ENCODE data around the gene PIEZO1.
A peak's percentile ranks its signal among the peaks of the same experiment; 100 is the strongest.
"Not testable (repeated sequence)": the region's sequence is repeated elsewhere in the genome, so short reads cannot be mapped to it uniquely, and the experiment has no call there.

Gene PIEZO1

DNA sequence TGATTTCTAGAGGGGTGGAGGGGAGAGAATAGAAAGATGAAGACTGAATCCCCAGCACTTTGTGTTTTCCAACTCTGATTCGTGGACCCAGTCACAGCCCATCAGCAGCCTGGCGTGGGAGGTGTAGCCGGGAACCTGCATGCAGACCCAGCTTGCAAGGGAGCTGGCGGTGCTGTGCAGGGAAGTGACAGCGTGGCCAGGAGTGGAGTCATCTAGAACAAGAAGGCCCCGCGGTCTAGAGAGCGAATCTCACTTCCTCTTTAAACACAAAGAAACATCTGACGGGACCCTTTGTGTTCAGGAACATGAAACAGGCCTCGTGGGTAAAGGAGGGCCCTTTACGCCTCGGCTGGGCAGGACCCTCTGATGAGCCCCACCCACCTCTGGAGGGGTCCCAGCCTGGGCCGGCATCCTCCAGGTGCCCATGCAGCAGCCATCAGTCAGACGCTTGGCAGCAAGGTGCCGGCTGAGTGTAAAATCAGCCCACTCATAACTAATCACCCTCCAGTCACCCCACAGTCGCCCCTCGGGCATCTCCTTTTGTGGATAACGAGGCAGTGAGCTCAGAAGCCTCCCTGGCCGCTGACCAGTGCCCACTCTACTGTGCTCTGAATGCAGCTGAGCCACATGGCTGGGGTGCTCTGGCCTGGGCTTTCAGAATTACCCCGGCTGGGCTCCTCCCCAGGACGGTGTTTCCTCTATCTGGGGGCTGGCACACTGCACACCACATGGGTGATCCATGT lies 103.1 kb downstream of the PIEZO1 start:
- Mint-ChIP-seq H3K36me3 (ENCODE audit: low read depth) (peaks cover 59% of the 10 kb centered on the region), H3K27me3 (no peaks in the 10 kb centered on the region), H3K9me3 (no peaks in the 10 kb centered on the region), H3K27ac (peak overlapping the region; percentile 98), H3K4me1 (ENCODE audit: low read depth) (peaks cover 47% of the 10 kb centered on the region), H3K4me3 (peak overlapping the region; percentile 69)
- intact Hi-C loops (cut with micrococcal nuclease), result loop anchor here (10.0 kb wide), 1 partner anchor 47 kb away; the partner anchor contains the start of gene IL17C

DNA sequence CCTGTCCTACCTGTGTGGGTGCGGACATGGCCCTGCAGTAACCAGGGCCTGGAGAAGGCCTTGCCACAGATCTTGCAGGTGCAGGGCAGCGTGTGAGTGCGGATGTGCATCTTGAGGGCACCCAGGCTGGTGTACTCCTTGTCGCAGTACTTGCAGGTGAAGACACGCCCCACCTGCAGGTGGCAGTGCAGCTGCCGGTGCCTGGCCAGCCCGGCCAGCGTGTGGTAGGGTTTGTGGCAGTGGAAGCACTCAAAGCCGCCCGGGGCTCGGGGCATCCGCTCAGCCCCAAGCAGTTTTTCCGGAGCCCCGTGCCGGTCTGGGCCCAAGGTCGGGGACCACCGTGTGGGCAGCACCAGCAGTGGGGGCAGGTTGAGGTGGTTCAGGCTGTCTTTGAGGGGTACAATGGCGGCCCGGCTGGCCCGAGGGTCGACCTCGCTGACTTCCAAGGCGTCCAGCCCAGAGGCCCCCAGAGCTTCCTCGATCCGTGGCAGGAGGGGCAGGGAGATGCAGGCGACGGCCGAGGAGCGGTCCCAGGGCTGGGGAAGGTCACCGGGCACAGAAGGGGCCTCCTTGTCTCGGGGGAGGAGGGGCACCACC lies 103.8 kb downstream of the PIEZO1 start:
- peaks cover 43% of the 10 kb centered on the region for H3K4me1 Mint-ChIP-seq (ENCODE audit: low read depth)
- peak overlapping the region; percentile 98 for H3K27ac Mint-ChIP-seq
- H3K27me3 Mint-ChIP-seq, result no peaks in the 10 kb centered on the region
- intact Hi-C loops (cut with micrococcal nuclease), result loop anchor here (10.0 kb wide), 1 partner anchor 46 kb away; the partner anchor contains the start of gene IL17C
- H3K9me3 Mint-ChIP-seq, result no peaks in the 10 kb centered on the region
- H3K36me3 Mint-ChIP-seq (ENCODE audit: low read depth), result peaks cover 66% of the 10 kb centered on the region
- H3K4me3 Mint-ChIP-seq, result peak overlapping the region; percentile 69

DNA sequence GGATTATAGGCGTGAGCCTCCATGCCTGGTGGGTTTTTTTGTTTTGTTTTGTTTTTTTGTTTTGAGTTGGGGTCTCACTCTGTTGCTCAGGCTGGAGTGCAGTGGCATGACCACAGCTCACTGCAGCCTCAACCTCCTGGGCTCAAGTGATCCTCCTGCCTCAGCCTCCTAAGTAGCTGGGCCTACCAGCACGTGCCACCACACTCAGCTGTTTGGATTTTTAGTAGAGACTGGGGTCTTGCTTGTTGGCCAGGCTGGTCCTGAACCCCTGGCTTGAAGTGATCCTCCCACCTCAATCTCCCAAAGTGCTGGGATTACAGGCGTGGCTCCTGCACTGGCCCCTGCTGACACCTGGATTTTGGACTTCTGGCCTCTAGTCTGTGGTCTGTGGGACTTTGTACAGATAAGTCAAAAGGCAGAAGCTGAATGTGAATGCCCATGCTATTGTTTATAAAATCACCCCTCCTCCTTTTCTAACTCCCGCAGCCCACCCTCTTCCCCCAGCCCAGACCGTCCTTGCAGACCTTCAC lies 104.4 kb downstream of the PIEZO1 start:
- Mint-ChIP-seq H3K36me3 (ENCODE audit: low read depth) (peaks cover 71% of the 10 kb centered on the region), H3K4me3 (peak overlapping the region; percentile 69), H3K27ac (peak overlapping the region; percentile 98), H3K27me3 (no peaks in the 10 kb centered on the region), H3K9me3 (no peaks in the 10 kb centered on the region), H3K4me1 (ENCODE audit: low read depth) (peaks cover 43% of the 10 kb centered on the region)
- intact Hi-C loops (cut with micrococcal nuclease), result loop anchor here (10.0 kb wide), 1 partner anchor 46 kb away; the partner anchor contains the start of gene IL17C

DNA sequence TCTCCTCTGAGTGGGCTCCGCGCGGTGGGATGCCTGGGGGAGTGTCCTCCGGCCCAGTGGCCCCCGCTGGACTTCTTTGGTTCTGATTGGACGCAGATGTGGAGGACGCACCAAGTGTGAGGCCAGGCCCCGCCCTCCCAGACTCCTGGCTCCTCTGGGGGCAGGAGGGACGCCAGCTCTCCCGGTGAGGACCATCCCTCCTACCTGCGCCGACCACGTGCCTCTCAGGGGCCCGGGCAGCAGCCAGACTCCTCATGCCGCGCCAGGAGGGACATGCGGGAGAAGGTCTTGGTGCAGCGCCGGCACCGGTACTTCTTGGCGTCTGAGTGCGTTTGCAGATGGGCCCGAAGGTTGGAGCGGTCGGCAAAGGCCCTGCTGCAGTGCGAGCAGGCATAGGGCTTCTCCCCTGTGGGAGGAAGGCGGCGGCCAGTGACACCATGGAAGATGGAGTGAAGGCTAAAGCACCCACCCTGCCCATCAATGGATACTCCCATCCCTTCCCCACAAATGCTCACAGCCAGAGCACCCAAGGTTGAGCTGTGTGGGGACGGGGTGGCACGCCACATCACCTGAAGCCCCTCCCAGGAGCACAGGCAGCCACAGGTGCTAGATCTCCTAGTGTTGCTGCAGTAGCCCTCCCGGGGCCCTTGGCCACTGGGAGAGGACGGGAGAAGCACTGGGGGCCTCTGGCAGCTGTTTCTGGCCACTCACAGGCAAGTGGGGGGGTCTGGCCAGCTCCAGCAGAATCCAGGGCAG lies 106.6 kb downstream of the PIEZO1 start:
- H3K36me3 Mint-ChIP-seq (ENCODE audit: low read depth), result peaks cover 82% of the 10 kb centered on the region
- no peaks in the 10 kb centered on the region for H3K27me3 Mint-ChIP-seq
- no peak overlapping the region for H3K27ac Mint-ChIP-seq
- peaks cover 29% of the 10 kb centered on the region for H3K4me1 Mint-ChIP-seq (ENCODE audit: low read depth)
- H3K4me3 Mint-ChIP-seq, result no peak overlapping the region
- intact Hi-C loops (cut with micrococcal nuclease), result no loop called here
- no peaks in the 10 kb centered on the region for H3K9me3 Mint-ChIP-seq

DNA sequence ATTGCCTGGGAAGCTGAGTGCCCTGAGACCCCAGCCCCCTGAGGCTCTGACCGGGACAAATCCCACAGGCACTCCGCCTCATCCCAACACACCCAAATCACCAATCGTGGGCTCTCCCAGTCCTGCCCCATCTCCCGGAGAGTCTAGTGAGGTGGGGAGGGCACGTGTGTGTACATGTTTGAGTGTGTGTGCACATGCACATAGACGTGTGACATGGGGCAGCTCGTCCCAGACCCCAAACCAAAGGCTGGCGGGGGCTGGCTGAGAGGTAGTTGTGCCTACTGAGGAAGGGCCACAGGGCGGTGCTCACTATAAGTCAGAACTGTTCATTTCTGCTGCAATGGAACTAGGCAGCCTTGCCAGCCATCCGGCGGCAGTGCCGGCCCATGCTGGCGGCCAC lies 107.3 kb downstream of the PIEZO1 start:
- H3K4me1 Mint-ChIP-seq (ENCODE audit: low read depth), result peaks cover 28% of the 10 kb centered on the region
- H3K27me3 Mint-ChIP-seq, result no peaks in the 10 kb centered on the region
- H3K27ac Mint-ChIP-seq, result no peak overlapping the region
- H3K9me3 Mint-ChIP-seq, result no peaks in the 10 kb centered on the region
- intact Hi-C loops (cut with micrococcal nuclease), result no loop called here
- H3K36me3 Mint-ChIP-seq (ENCODE audit: low read depth), result peaks cover 82% of the 10 kb centered on the region
- H3K4me3 Mint-ChIP-seq, result no peak overlapping the region

GRCh38 chr16:88676502-88677242 lies 108.3 kb downstream of the PIEZO1 start:
- Mint-ChIP-seq H3K4me1 (ENCODE audit: low read depth) (peaks cover 18% of the 10 kb centered on the region), H3K27ac (no peak overlapping the region), H3K36me3 (ENCODE audit: low read depth) (peaks cover 85% of the 10 kb centered on the region), H3K9me3 (no peaks in the 10 kb centered on the region), H3K4me3 (no peak overlapping the region), H3K27me3 (no peaks in the 10 kb centered on the region)
- intact Hi-C loops (cut with micrococcal nuclease), result no loop called here

GRCh38 chr16:88673716-88674379 lies 111.2 kb downstream of the PIEZO1 start:
- Mint-ChIP-seq H3K4me3 (no peak overlapping the region), H3K9me3 (no peaks in the 10 kb centered on the region), H3K4me1 (ENCODE audit: low read depth) (peaks cover 10% of the 10 kb centered on the region), H3K27ac (peak overlapping the region; percentile 37), H3K27me3 (no peaks in the 10 kb centered on the region), H3K36me3 (ENCODE audit: low read depth) (peaks cover 60% of the 10 kb centered on the region)
- intact Hi-C loops (cut with micrococcal nuclease), result no loop called here

DNA sequence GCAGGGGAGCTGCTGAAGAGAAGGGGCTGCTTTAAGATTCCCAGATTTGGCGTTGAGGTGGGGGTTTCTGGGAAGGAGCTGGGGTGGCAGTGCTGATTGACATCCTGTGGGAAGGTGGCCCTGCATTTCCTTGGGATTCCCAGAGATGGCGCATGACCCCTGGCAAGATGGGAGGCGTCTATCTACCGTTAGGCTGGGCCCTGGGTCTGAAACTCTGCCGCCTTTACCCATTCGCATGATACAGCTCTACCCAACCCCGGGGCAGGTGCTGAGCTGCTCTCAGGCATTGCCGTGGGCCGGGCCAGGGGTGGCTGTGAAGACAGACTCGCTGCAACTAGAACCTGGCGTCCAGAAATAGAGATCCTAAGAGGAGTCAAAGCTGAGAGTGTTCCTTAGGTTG lies 112.2 kb downstream of the PIEZO1 start:
- H3K4me1 Mint-ChIP-seq (ENCODE audit: low read depth), result peaks cover 14% of the 10 kb centered on the region
- no peaks in the 10 kb centered on the region for H3K9me3 Mint-ChIP-seq
- no peak overlapping the region for H3K27ac Mint-ChIP-seq
- H3K4me3 Mint-ChIP-seq, result no peak overlapping the region
- no peaks in the 10 kb centered on the region for H3K27me3 Mint-ChIP-seq
- peaks cover 58% of the 10 kb centered on the region for H3K36me3 Mint-ChIP-seq (ENCODE audit: low read depth)
- intact Hi-C loops (cut with micrococcal nuclease), result no loop called here

GRCh38 chr16:88671806-88672205 lies 113.2 kb downstream of the PIEZO1 start:
- H3K4me1 Mint-ChIP-seq (ENCODE audit: low read depth), result peaks cover 20% of the 10 kb centered on the region
- intact Hi-C loops (cut with micrococcal nuclease), result no loop called here
- H3K36me3 Mint-ChIP-seq (ENCODE audit: low read depth), result peaks cover 48% of the 10 kb centered on the region
- H3K4me3 Mint-ChIP-seq, result no peak overlapping the region
- no peaks in the 10 kb centered on the region for H3K9me3 Mint-ChIP-seq
- no peak overlapping the region for H3K27ac Mint-ChIP-seq
- H3K27me3 Mint-ChIP-seq, result no peaks in the 10 kb centered on the region

GRCh38 chr16:88669980-88670379 lies 115.0 kb downstream of the PIEZO1 start:
- Mint-ChIP-seq H3K36me3 (ENCODE audit: low read depth) (peaks cover 45% of the 10 kb centered on the region), H3K27ac (no peak overlapping the region), H3K9me3 (no peaks in the 10 kb centered on the region), H3K4me1 (ENCODE audit: low read depth) (peaks cover 20% of the 10 kb centered on the region), H3K4me3 (no peak overlapping the region), H3K27me3 (no peaks in the 10 kb centered on the region)
- intact Hi-C loops (cut with micrococcal nuclease), result no loop called here

- H3K9me3 Mint-ChIP-seq; H3K27me3 Mint-ChIP-seq; H3K4me3 Mint-ChIP-seq; H3K27ac Mint-ChIP-seq; intact Hi-C loops (cut with micrococcal nuclease): not testable (repeated sequence)
- peaks cover 40% of the 10 kb centered on the region for H3K36me3 Mint-ChIP-seq (ENCODE audit: low read depth)
- H3K4me1 Mint-ChIP-seq (ENCODE audit: low read depth), result peaks cover 20% of the 10 kb centered on the region
Measured at GRCh38 chr16:88669493-88669892, 115.5 kb downstream of the PIEZO1 start.

GRCh38 chr16:88667461-88667860 lies 117.6 kb downstream of the PIEZO1 start:
- H3K4me1 Mint-ChIP-seq (ENCODE audit: low read depth), result peaks cover 19% of the 10 kb centered on the region
- no peak overlapping the region for H3K27ac Mint-ChIP-seq
- peaks cover 42% of the 10 kb centered on the region for H3K36me3 Mint-ChIP-seq (ENCODE audit: low read depth)
- H3K9me3 Mint-ChIP-seq, result no peaks in the 10 kb centered on the region
- H3K27me3 Mint-ChIP-seq, result no peaks in the 10 kb centered on the region
- intact Hi-C loops (cut with micrococcal nuclease), result no loop called here
- no peak overlapping the region for H3K4me3 Mint-ChIP-seq

DNA sequence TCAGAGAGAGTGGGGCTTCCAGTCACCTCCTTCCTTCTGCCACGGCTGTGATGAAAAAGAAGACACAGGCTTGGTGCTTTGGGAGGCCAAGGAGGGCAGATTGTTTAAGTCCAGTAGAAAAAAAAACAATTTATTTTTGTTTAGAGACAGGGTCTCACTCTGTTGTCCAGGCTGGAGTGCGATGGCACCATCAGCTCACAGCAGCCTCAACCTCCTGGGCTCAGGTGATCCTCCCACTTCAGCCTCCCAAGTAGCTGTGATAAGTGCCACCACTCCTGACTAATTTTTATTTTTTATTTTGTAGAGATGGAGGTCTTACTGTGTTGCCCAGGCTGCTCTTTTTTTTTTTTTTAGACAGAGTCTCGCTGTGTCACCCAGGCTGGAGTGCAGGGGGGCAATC lies 119.5 kb downstream of the PIEZO1 start:
- H3K9me3 Mint-ChIP-seq, result no peaks in the 10 kb centered on the region
- peaks cover 37% of the 10 kb centered on the region for H3K4me1 Mint-ChIP-seq (ENCODE audit: low read depth)
- intact Hi-C loops (cut with micrococcal nuclease), result no loop called here
- no peak overlapping the region for H3K27ac Mint-ChIP-seq
- no peak overlapping the region for H3K4me3 Mint-ChIP-seq
- peaks cover 37% of the 10 kb centered on the region for H3K36me3 Mint-ChIP-seq (ENCODE audit: low read depth)
- H3K27me3 Mint-ChIP-seq, result peaks cover 2% of the 10 kb centered on the region

All from dendritic cell treated with granulocyte-macrophage colony-stimulating factor and Interleukin-4, amounts not matched to agents 40 ng/mL and 50 ng/mL, for 4 days (primary cell).